Measurements from ENCODE around the gene WIPF2. TPM values are rescaled to one million over a fixed set of nuclear protein-coding genes. Genes with fewer than 3 reads are reported as not detected.

Gene WIPF2
- total and polyA plus RNA-seq, 2 experiments from 2014 or later: 9.2 TPM

DNA sequence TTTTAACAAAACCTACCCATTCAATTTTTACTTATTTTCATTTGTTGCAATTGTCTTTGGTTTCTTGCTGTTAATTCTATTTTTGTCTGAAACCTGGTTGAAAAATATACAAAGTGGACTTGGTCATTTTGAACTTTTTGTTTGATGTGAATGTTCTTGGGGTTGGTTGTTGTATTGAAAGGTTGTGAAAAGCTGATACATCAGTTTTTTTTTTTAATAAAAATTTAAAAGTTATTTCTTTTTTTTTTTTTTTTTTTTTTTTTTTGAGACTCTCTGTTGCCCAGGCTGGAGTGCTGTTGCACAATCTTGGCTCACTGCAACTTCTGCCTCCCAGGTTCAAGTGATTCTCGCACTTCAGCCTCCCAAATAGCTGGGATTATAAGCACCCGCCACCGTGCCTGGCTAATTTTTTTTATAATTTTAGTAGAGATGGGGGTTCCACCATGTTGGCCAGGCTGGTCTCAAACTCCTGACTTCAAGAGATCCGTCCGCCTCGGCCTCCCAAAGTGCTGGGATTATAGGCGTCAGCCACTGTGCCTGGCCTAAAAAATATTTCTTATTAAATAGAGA is 28.9 kb downstream of the WIPF2 start (continued):
- TF ChIP-seq, protein P1, sequence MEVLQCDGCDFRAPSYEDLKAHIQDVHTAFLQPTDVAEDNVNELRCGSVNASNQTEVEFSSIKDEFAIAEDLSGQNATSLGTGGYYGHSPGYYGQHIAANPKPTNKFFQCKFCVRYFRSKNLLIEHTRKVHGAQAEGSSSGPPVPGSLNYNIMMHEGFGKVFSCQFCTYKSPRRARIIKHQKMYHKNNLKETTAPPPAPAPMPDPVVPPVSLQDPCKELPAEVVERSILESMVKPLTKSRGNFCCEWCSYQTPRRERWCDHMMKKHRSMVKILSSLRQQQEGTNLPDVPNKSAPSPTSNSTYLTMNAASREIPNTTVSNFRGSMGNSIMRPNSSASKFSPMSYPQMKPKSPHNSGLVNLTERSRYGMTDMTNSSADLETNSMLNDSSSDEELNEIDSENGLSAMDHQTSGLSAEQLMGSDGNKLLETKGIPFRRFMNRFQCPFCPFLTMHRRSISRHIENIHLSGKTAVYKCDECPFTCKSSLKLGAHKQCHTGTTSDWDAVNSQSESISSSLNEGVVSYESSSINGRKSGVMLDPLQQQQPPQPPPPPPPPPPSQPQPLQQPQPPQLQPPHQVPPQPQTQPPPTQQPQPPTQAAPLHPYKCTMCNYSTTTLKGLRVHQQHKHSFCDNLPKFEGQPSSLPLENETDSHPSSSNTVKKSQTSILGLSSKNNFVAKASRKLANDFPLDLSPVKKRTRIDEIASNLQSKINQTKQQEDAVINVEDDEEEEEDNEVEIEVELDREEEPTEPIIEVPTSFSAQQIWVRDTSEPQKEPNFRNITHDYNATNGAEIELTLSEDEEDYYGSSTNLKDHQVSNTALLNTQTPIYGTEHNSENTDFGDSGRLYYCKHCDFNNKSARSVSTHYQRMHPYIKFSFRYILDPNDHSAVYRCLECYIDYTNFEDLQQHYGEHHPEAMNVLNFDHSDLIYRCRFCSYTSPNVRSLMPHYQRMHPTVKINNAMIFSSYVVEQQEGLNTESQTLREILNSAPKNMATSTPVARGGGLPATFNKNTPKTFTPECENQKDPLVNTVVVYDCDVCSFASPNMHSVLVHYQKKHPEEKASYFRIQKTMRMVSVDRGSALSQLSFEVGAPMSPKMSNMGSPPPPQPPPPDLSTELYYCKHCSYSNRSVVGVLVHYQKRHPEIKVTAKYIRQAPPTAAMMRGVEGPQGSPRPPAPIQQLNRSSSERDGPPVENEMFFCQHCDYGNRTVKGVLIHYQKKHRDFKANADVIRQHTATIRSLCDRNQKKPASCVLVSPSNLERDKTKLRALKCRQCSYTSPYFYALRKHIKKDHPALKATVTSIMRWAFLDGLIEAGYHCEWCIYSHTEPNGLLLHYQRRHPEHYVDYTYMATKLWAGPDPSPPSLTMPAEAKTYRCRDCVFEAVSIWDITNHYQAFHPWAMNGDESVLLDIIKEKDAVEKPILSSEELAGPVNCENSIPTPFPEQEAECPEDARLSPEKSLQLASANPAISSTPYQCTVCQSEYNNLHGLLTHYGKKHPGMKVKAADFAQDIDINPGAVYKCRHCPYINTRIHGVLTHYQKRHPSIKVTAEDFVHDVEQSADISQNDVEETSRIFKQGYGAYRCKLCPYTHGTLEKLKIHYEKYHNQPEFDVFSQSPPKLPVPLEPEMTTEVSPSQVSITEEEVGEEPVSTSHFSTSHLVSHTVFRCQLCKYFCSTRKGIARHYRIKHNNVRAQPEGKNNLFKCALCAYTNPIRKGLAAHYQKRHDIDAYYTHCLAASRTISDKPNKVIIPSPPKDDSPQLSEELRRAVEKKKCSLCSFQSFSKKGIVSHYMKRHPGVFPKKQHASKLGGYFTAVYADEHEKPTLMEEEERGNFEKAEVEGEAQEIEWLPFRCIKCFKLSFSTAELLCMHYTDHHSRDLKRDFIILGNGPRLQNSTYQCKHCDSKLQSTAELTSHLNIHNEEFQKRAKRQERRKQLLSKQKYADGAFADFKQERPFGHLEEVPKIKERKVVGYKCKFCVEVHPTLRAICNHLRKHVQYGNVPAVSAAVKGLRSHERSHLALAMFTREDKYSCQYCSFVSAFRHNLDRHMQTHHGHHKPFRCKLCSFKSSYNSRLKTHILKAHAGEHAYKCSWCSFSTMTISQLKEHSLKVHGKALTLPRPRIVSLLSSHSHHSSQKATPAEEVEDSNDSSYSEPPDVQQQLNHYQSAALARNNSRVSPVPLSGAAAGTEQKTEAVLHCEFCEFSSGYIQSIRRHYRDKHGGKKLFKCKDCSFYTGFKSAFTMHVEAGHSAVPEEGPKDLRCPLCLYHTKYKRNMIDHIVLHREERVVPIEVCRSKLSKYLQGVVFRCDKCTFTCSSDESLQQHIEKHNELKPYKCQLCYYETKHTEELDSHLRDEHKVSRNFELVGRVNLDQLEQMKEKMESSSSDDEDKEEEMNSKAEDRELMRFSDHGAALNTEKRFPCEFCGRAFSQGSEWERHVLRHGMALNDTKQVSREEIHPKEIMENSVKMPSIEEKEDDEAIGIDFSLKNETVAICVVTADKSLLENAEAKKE (CRISPR knock-in tag; IDR thresholded peaks at IDR 0.05): no peak
- TF ChIP-seq EZH2phosphoT487 (IDR thresholded peaks at IDR 0.05; ENCODE audit: unreplicated experiment): no peak
- no peak for TF ChIP-seq ZNF331 (CRISPR knock-in tag; IDR thresholded peaks at IDR 0.05; ENCODE audit: low read depth)
- TF ChIP-seq CREB1 (CRISPR knock-in tag; IDR thresholded peaks at IDR 0.05; ENCODE audit: low read depth): no peak
- TF ChIP-seq STAT1 (IDR thresholded peaks at IDR 0.05; ENCODE audit: unreplicated experiment): no peak
- TF ChIP-seq ZNF114 (CRISPR knock-in tag; IDR thresholded peaks at IDR 0.05): no peak

DNA sequence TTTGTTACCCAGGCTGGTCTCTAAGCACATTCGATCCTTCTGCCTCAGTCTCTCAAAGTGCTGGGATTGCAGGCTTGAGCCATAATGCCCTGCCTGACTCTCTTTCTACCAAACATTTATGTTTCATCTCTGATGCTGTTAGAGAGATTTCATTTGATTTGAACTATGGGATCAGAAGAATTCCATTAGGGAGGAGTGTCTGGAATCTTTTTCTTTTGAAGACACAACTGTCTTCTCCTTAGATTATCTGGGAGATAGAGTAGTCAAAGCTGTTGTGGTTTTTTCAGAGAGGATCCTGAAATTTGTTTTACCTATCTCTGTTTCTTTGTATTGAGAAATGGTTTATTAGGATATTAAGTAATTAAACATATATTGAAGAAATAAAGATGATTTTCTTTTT is 29.4 kb downstream of the WIPF2 start:
- H3K27me3 Mint-ChIP-seq (ENCODE audit: insufficient read depth, low read depth, poor library complexity): peaks cover 2% of the 10 kb centered on the region
- no peaks in the 10 kb centered on the region for H3K36me3 Mint-ChIP-seq (ENCODE audit: low read depth)
- TF ChIP-seq, protein P2, sequence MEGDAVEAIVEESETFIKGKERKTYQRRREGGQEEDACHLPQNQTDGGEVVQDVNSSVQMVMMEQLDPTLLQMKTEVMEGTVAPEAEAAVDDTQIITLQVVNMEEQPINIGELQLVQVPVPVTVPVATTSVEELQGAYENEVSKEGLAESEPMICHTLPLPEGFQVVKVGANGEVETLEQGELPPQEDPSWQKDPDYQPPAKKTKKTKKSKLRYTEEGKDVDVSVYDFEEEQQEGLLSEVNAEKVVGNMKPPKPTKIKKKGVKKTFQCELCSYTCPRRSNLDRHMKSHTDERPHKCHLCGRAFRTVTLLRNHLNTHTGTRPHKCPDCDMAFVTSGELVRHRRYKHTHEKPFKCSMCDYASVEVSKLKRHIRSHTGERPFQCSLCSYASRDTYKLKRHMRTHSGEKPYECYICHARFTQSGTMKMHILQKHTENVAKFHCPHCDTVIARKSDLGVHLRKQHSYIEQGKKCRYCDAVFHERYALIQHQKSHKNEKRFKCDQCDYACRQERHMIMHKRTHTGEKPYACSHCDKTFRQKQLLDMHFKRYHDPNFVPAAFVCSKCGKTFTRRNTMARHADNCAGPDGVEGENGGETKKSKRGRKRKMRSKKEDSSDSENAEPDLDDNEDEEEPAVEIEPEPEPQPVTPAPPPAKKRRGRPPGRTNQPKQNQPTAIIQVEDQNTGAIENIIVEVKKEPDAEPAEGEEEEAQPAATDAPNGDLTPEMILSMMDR (conservative IDR thresholded peaks at IDR 0.05; ENCODE audit: low read depth in 2 of 2): no peak
- no peak for TF ChIP-seq NANOG (IDR thresholded peaks at IDR 0.05; ENCODE audit: borderline replicate concordance)
- TF ChIP-seq, protein P1 (CRISPR knock-in tag; IDR thresholded peaks at IDR 0.05): no peak

More for the DNA sequence above, 29.4 kb downstream of the WIPF2 start:
- ATAC-seq (no peak), DNase-seq (ENCODE audit: low spot score) (no peak)
- Histone ChIP-seq H4K20me1 (replicated peaks; ENCODE audit: insufficient read depth) (peaks cover 4% of the 10 kb centered on the region; the same call in 1 of the 2 replicates), H3F3A (replicated peaks; ENCODE audit: low read depth) (peaks cover 9% of the 10 kb centered on the region; the same call in 1 of the 2 replicates), H3K79me2 (replicated peaks; ENCODE audit: insufficient read depth) (peaks cover 73% of the 10 kb centered on the region), H3K27me3 (ENCODE audit: insufficient read depth) (no peaks in the 10 kb centered on the region), H3K4me3 (no peak overlapping the region), H3K36me3 (ENCODE audit: insufficient read depth) (no peaks in the 10 kb centered on the region), H3K27ac (ENCODE audit: low read depth) (no peak overlapping the region), H3K4me2 (no peak overlapping the region), H3K4me1 (ENCODE audit: insufficient read depth) (no peaks in the 10 kb centered on the region), H2AFZ (no peak overlapping the region), H3K9me2 (ENCODE audit: insufficient read depth) (no peaks in the 10 kb centered on the region)
- Mint-ChIP-seq H3K4me1 (no peaks in the 10 kb centered on the region), H3K27ac (no peak overlapping the region), H3K4me3 (no peak overlapping the region), H3K9me3 (no peaks in the 10 kb centered on the region)
